NT2/D1 (cell line): Measurements from ENCODE around the gene CTNNA3.
"Not testable (repeated sequence)": the region's sequence is repeated elsewhere in the genome, so short reads cannot be mapped to it uniquely, and the experiment has no call there.

Source experiments
- DNase-seq: peaks from one replicate; pipeline ENCODE4 v3.0.0-alpha.2; 2011; ENCODE audit warnings: low read depth, low spot score
- H3K27me3 ChIP-seq: 2 replicates; pipeline ENCODE4 v1.6.0; 2011; ENCODE audit warnings: mild to moderate bottlenecking; ENCODE audit not compliant: insufficient read length, insufficient read depth
- H3K36me3 ChIP-seq: 2 replicates; pipeline ENCODE4 v1.6.1; 2011; ENCODE audit warnings: mild to moderate bottlenecking, low read length, mixed read lengths; ENCODE audit not compliant: insufficient read depth, insufficient read length
- H3K4me1 ChIP-seq: 2 replicates; pipeline ENCODE4 v1.5.1; 2011; ENCODE audit not compliant: insufficient read depth, insufficient read length
- H3K4me3 ChIP-seq: 2 replicates; pipeline ENCODE4 v1.5.1; 2011; ENCODE audit warnings: low read depth; ENCODE audit not compliant: insufficient read length
- H3K9ac ChIP-seq: 2 replicates; pipeline ENCODE4 v1.6.0; 2011; ENCODE audit warnings: low read depth; ENCODE audit not compliant: insufficient read length
- H3K9me3 ChIP-seq: 2 replicates; pipeline ENCODE4 v1.5.1; 2011; ENCODE audit warnings: mild to moderate bottlenecking, low read length; ENCODE audit not compliant: insufficient read depth
- SUZ12 ChIP-seq: IDR thresholded peaks from 2 replicates; pipeline ENCODE4 v1.6.1; 2011; ENCODE audit not compliant: insufficient read length, insufficient read depth; ENCODE audit errors: extremely low read depth
- YY1 ChIP-seq: IDR thresholded peaks from 2 replicates; pipeline ENCODE4 v1.6.1; 2011; ENCODE audit not compliant: insufficient read length, insufficient read depth
- ZNF274 ChIP-seq: IDR thresholded peaks from 2 replicates; pipeline ENCODE4 v1.6.1; 2011; ENCODE audit warnings: mild to moderate bottlenecking, low read depth, low read length

CTNNA3 gene

GRCh38 chr10:67239864-67240497 lies 456.0 kb downstream of the CTNNA3 start:
- Histone ChIP-seq H3K36me3 (no peaks in the 10 kb centered on the region), H3K9me3 (no peaks in the 10 kb centered on the region), H3K4me3 (no peak overlapping the region), H3K4me1 (no peaks in the 10 kb centered on the region), H3K27me3 (no peaks in the 10 kb centered on the region), H3K9ac (no peak overlapping the region)
- TF ChIP-seq SUZ12 (no peak), YY1 (no peak), ZNF274 (no peak)
- no peak for DNase-seq

- Histone ChIP-seq H3K4me3 (peak overlapping the region; percentile 39), H3K9ac (peak overlapping the region; percentile 50)
- H3K36me3 ChIP-seq, DNase-seq, H3K27me3 ChIP-seq, H3K4me1 ChIP-seq, H3K9me3 ChIP-seq: not testable (repeated sequence)
Measured at GRCh38 chr10:67230680-67231500, 465.1 kb downstream of the CTNNA3 start.

GRCh38 chr10:67225226-67225625 lies 470.8 kb downstream of the CTNNA3 start:
- H3K9me3 ChIP-seq, result no peaks in the 10 kb centered on the region
- no peak overlapping the region for H3K4me3 ChIP-seq
- H3K27me3 ChIP-seq, result no peaks in the 10 kb centered on the region
- TF ChIP-seq ZNF274 (no peak), SUZ12 (no peak)
- H3K9ac ChIP-seq, result no peak overlapping the region
- H3K4me1 ChIP-seq, result no peaks in the 10 kb centered on the region
- DNase-seq, result no peak
- H3K36me3 ChIP-seq, result no peaks in the 10 kb centered on the region

GRCh38 chr10:67224553-67224952 lies 471.4 kb downstream of the CTNNA3 start:
- H3K4me3 ChIP-seq, result no peak overlapping the region
- H3K4me1 ChIP-seq, result no peaks in the 10 kb centered on the region
- no peaks in the 10 kb centered on the region for H3K27me3 ChIP-seq
- TF ChIP-seq SUZ12 (no peak), YY1 (no peak), ZNF274 (no peak)
- no peak overlapping the region for H3K9ac ChIP-seq
- DNase-seq, result no peak
- no peaks in the 10 kb centered on the region for H3K9me3 ChIP-seq
- H3K36me3 ChIP-seq, result no peaks in the 10 kb centered on the region

GRCh38 chr10:67222934-67223333 lies 473.1 kb downstream of the CTNNA3 start:
- no peaks in the 10 kb centered on the region for H3K27me3 ChIP-seq
- no peak for TF ChIP-seq YY1
- no peak for TF ChIP-seq SUZ12
- no peak for TF ChIP-seq ZNF274
- no peaks in the 10 kb centered on the region for H3K9me3 ChIP-seq
- H3K36me3 ChIP-seq, result no peaks in the 10 kb centered on the region
- no peak for DNase-seq
- no peaks in the 10 kb centered on the region for H3K4me1 ChIP-seq
- no peak overlapping the region for H3K9ac ChIP-seq
- no peak overlapping the region for H3K4me3 ChIP-seq

GRCh38 chr10:67221939-67222494 lies 474.0 kb downstream of the CTNNA3 start:
- DNase-seq, result no peak
- H3K9ac ChIP-seq, result no peak overlapping the region
- no peak overlapping the region for H3K4me3 ChIP-seq
- no peak for TF ChIP-seq ZNF274
- TF ChIP-seq SUZ12, result no peak
- no peak for TF ChIP-seq YY1
- no peaks in the 10 kb centered on the region for H3K36me3 ChIP-seq
- no peaks in the 10 kb centered on the region for H3K27me3 ChIP-seq
- H3K9me3 ChIP-seq, result no peaks in the 10 kb centered on the region
- H3K4me1 ChIP-seq, result no peaks in the 10 kb centered on the region

- H3K36me3 ChIP-seq, result no peaks in the 10 kb centered on the region
- no peak overlapping the region for H3K9ac ChIP-seq
- DNase-seq, result no peak
- H3K27me3 ChIP-seq, result no peaks in the 10 kb centered on the region
- no peak overlapping the region for H3K4me3 ChIP-seq
- H3K4me1 ChIP-seq, result no peaks in the 10 kb centered on the region
- TF ChIP-seq SUZ12 (no peak), YY1 (no peak), ZNF274 (no peak)
- H3K9me3 ChIP-seq, result no peaks in the 10 kb centered on the region
Measured at GRCh38 chr10:67211680-67212079, 484.3 kb downstream of the CTNNA3 start.

- H3K36me3 ChIP-seq, DNase-seq, H3K9ac ChIP-seq, H3K4me1 ChIP-seq, H3K27me3 ChIP-seq, H3K4me3 ChIP-seq, H3K9me3 ChIP-seq: not testable (repeated sequence)
Measured at GRCh38 chr10:67207923-67208322, 488.1 kb downstream of the CTNNA3 start.
